T-helper 1 cell (primary cell): ENCODE data around the gene LMAN1L.

Experiments
- DNase-seq, 5 donors: peaks; one replicate each; pipeline ENCODE4 v3.0.0-alpha.2; 2012 to 2020

Gene LMAN1L

GRCh38 chr15:74794248-74794969 is 18.2 kb upstream of the LMAN1L start:
- no peak for DNase-seq

DNA sequence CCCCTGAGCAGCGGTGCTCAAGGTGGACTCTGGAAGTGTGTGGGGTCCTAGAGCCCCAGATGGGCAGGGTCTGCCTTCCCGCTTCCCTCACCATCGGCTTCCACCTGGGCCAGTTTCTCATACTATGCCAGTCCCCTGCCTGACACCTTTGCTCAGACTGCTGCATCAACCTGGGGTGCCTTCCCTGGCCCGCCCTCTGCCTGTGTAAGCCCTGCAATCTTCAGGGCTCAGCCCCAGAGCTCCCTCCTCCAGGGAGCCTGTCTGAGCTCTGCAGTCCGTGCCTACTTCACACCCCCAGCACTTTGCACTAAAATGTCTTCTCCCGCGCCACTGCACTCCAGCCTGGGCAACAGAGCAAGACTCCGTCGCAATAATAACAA is 17.7 kb upstream of the LMAN1L start:
- no peak for DNase-seq

DNA sequence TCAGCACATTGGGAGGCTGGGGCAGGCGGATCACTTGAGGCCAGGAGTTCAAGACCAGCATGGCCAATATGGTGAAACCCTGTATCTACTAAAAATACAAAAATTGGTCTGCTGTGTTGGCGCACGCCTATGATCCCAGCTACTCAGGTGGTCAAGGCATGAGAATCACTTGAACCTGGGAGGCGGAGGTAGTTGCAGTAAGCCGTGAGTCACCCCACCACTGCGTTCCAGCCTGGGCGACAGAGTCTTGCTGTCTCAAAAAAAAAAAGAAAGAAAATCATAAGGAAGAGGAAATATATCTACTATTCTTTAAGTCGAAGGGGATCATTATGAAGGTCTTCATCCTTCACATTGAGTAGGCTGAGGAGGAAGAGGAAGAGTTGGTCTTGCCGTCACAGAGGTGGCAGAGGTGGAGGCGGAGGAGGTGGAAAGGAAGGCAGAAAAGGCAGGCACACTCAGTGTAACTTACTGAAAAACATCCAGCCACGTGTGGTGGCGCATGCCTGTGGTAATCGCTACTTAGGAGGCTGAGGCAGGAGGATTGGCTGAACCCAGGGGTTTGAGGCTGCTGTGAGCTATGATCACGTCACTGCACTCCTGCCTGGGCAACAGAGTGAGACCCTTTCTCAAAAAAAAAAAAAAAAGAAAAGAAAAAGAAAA is 16.5 kb upstream of the LMAN1L start:
- DNase-seq = peak in 1 of 5 donors; percentile 51

DNA sequence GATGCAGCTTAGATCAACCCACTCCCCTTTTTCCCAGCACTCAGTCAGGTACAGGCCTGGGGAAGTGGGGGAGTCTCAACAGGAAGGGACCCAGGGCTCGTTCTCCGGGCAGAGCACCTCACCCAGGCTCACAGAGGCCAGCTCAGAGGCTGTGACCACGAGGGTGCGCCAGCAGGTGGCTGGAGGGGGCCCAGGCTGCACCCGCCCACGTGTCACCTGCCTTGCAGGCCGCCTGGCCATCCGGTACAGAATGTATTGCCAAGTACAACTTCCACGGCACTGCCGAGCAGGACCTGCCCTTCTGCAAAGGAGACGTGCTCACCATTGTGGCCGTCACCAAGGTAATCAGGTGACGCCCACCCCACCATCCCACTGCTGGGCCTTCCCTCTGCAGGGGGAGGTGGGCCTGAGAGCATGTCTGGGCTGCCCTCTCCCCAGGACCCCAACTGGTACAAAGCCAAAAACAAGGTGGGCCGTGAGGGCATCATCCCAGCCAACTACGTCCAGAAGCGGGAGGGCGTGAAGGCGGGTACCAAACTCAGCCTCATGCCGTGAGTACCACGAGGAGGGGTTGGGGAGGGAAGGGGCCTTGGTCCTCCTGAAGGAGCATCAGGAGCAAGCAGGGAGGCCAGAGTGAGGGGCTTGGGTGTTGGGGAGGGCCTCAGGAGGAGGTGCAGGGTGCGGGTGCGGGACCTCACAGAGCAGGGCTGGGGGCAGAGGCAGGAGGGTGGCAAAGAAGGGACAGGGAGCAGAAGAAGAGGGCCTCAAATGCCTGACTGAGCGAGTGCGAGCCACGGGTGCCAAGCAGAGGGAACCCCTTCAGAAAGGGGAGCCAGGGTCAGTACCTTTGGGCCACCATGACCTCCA is 14.0 kb upstream of the LMAN1L start:
- DNase-seq = no peak

DNA sequence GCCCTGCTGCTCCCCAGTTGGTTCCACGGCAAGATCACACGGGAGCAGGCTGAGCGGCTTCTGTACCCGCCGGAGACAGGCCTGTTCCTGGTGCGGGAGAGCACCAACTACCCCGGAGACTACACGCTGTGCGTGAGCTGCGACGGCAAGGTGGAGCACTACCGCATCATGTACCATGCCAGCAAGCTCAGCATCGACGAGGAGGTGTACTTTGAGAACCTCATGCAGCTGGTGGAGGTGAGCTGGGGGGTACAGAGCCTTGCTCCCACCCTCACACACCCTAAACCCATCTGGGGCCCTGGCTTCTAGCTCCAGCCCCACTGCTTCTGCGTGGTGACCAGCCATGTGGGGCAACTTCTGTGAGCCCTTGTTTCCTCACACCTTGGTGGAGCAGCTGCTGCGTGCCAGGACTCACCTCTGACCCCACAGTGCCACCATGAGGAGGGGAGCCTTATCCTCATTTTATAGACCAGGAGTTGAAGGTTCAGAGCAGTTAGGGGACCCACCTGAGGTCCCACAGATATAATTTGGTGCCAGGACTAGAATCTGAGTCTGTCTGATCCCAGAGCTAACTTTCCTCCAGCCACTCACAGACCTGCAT is 13.3 kb upstream of the LMAN1L start:
- peak in 1 of 5 donors; percentile 54 for DNase-seq

DNA sequence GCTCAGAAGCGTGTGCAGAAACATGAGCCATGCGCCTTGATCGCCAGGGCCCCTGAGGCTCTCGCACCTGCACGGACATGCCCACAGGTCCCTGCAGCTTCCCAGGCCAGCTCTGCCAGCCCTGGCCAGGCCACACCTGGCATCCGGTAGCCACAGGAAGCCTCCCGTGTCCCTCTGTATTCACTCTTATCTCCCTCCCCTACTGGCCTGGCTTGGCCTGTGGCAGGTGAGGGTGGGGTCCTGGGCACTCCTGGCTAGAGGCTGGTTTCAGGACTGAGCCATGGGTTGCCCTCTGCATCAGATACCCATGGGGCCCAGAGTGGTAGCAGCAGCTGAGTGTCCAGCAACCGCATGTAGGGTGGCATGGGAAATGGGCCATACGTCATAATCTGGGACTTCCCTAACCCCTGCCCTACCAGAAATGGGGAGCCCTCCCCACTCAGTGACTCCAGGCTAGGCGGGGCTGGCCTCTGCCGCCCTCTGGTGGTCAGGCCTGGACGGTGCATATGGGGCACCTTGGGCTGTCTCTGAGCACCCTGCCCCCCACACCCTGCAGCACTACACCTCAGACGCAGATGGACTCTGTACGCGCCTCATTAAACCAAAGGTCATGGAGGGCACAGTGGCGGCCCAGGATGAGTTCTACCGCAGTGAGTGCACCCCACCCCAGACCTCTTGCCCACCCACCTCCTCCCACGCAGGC is 12.6 kb upstream of the LMAN1L start:
- peak; percentile 74 to 86 (median 81) for DNase-seq

DNA sequence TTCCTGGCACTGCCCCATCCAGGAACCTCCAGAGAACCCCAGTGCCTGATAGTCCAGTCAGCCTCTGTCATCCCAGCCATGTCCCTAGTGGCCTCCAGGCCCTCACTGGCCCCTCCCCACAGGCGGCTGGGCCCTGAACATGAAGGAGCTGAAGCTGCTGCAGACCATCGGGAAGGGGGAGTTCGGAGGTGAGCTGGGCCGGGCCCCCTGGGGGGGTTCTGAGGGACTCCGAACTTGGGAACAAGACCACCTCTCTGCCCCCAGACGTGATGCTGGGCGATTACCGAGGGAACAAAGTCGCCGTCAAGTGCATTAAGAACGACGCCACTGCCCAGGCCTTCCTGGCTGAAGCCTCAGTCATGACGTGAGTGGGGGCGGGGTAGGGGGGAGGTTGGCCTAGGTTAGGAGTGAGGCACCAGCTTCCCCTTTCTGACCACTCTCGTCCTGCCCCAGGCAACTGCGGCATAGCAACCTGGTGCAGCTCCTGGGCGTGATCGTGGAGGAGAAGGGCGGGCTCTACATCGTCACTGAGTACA is 12.0 kb upstream of the LMAN1L start:
- DNase-seq = no peak

DNA sequence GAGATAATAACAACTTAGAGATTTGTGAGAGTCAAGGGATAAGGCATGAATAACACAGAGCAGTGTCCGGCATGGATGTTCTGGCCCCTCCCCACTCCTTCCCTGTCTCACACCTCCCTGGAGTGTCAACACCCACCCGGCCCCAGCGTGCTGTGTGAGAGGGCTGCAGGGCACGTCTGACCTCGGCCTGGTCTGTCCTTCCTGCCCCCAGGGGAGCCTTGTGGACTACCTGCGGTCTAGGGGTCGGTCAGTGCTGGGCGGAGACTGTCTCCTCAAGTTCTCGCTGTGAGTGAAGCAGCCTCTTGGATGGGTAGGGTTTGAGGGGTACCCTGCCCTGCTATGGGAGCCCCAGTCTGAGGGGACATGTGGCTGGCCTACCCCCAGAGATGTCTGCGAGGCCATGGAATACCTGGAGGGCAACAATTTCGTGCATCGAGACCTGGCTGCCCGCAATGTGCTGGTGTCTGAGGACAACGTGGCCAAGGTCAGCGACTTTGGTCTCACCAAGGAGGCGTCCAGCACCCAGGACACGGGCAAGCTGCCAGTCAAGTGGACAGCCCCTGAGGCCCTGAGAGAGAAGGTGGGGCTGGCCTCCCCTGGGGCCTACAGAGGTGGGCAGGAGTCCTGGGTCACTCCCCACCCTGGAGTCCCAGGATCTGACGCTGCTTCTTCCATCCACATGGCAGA is 11.2 kb upstream of the LMAN1L start:
- no peak for DNase-seq

DNA sequence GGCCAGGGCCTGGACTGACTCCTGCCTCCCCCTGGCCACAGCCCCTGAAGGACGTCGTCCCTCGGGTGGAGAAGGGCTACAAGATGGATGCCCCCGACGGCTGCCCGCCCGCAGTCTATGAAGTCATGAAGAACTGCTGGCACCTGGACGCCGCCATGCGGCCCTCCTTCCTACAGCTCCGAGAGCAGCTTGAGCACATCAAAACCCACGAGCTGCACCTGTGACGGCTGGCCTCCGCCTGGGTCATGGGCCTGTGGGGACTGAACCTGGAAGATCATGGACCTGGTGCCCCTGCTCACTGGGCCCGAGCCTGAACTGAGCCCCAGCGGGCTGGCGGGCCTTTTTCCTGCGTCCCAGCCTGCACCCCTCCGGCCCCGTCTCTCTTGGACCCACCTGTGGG is 10.3 kb upstream of the LMAN1L start:
- no peak for DNase-seq

DNA sequence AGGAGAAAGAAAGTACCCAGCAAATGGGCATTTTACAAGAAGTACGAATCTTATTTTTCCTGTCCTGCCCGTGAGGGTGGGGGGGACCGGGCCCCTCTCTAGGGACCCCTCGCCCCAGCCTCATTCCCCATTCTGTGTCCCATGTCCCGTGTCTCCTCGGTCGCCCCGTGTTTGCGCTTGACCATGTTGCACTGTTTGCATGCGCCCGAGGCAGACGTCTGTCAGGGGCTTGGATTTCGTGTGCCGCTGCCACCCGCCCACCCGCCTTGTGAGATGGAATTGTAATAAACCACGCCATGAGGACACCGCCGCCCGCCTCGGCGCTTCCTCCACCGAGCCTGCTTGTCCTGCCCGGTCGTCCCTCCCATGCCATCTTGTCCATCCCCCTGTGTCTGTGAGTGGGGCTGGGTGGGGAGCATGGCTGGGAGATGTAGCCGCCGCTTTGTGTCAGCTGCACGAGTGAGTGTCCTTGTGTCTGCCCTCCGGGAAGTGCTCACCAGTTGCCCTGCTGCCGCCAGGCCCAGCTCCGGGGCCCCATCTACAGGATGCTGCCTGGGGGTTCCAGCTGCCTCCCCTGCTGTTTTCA is 9.7 kb upstream of the LMAN1L start:
- no peak for DNase-seq

- DNase-seq = no peak
These were observed 7.7 kb upstream of the LMAN1L start for GRCh38 chr15:74804935-74805334.

- no peak for DNase-seq
These were observed 5.4 kb upstream of the LMAN1L start for GRCh38 chr15:74807282-74807681.

DNA sequence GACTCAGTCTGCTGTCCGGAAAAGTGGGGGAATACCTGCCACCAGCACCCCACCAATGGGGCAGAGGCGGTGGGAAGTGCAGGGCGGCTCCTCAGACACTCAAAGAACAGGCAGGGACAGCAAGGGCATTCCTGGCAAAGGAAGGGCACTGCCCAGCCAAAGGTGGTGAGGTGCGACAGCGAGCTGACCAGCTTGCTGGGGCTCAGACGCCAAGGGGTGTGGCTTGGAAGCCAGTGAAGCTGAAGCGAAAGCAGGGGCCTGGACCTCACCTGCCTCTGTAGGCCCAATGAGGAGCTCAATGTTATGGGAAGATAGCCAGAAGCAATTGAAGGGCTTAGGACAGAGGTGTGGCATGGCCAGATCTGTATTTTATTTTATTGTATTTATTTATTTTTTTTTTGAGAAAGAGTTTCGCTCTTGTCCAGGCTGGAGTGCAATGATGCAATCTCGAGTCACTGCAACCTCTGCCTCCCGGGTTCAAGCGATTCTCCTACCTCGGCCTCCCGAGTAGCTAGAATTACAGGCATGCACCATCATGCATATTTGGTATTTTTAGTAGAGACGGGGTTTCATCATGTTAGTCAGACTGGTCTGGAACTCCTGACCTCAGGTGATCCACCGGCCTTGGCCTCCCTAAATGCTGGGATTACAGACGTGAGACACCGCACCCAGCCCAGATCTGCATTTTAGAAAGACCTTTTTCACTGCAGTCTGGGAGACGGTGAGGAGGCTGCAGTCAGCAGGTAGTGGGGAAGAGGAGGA is 4.4 kb upstream of the LMAN1L start:
- no peak for DNase-seq

- DNase-seq = no peak
These were observed 3.8 kb upstream of the LMAN1L start for GRCh38 chr15:74808840-74809229.

DNA sequence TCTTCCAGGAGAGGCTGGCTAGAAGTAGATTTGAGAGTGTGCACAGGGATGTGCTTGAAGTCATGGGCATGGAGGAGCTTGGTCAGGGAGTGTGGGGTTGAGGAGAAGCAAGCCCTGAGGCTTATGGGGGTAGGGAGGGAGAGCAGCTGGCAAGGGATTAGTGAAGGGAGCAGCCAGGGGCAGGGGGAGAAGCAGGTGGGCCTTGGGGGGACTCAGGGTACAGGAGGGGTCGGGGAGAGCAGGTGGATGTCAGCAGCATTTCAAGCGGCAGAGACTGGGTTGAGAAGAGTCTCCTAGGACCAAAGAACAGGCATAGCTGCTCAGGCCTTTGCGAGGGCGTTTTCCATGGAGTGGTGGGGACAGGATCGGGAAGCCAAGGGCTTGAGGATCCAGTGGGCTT is 3.4 kb upstream of the LMAN1L start:
- no peak for DNase-seq

DNA sequence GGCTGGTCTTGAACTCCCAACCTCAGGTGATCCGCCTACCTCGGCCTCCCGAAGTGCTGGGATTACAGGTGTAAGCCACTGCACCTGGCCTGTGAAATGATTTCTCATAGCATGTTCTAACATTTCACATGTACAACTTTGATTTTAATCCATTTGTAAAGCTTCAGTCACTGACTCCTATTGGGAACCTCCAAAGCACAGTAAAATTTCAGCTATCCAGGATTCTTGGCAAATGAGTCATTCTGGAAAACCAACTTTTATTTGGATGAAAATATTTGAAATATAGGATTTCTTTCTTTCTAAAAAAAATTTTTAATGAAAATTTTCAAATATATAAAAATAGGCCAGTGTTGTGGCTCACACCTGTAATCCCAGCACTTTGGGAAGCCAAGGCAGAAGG is 2.7 kb upstream of the LMAN1L start:
- DNase-seq = no peak

DNA sequence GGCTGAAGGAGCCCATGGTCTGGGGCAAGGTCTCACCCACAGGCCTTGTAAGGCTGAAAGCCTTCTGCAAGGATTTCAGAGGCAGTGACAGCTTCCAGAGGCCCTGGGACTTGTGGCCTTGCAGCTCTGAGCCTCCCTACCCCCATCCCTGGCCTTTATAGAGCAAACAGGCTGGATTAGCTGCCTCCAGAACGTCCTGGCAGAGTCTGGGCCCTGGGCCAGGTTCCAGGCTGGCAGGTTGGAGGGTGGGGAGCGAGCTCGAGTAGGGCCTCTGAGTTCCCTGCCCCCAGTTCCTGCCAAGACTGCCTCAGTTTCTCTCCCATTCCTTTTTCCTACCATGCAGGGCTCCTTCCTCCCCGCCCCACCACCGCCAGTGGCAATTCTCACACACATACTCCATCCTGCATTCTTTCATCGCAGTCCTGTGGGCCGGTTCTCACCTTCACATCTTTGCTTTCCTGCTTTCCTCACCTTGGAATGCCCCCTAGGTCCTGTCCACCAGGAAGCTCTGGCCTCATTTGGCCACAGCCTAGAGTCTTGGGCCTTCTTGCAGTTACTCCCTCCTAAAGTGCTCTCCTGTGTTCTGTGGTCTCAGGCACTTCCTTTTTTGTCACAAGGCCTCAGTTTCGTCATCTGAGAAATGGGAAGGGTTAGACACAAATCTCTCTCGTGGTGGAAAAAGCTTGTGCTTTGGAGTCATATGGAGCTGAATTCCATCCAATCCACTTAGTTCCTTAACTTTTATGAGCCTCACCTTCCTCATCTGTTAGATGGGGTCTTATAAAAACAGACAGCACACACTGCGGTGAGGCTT is 2.7 kb downstream of the LMAN1L start:
- DNase-seq = no peak

DNA sequence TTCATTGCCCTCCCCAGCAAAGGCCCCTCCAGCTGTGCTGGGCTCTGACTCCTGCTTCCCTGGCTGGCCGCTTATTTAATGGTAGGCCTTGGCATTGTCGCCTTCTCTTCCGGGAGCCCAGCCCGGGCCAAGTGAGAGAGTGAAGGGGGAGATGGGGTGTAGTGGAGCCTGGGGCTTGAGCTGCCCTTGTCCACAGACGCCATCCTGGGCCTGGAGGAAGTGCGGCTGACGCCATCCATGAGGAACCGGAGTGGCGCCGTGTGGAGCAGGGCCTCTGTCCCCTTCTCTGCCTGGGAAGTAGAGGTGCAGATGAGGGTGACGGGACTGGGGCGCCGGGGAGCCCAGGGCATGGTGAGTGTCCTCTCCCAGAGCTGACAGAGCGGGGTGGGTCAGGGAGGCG is 3.3 kb downstream of the LMAN1L start:
- DNase-seq = no peak

GRCh38 chr15:74816624-74817369 is 4.2 kb downstream of the LMAN1L start:
- DNase-seq = no peak
